GM12872 (cell line): ENCODE data around the gene OR6X1.

ENCODE experiments used
- CTCF ChIP-seq: IDR thresholded peaks from 3 replicates; pipeline ENCODE4 v1.5.1; 2011; ENCODE audit warnings: low read depth, mild to moderate bottlenecking, low read length, moderate library complexity; ENCODE audit not compliant: insufficient read depth

The OR6X1 gene

GRCh38 chr11:123754101-123754568 is at the start of gene OR6X1:
TSS of gene OR6X1 (minus strand) at chr11:123754518. CDS start at chr11:123754518, 0 bp downstream.
- TF ChIP-seq CTCF = no peak

DNA sequence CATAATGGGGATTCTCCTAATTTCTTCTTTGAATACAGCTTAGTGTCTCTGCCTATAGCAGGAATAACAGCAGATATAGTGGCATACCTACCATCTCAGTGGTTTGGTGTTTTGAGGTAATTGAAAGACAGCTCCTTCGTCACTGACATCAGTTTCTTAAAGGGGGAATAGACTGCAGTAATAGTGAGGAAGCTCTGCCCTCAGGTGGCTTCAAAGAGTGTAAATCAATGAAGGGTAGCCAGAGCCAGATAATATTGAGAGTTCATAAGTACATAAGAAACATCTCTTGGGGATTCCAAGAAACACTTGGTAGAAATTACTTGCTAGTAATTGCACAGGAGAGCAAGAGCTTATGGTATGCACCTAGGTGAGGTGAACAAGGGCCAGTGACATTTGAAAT is 47.4 kb upstream of the OR6X1 start:
- no peak for TF ChIP-seq CTCF

DNA sequence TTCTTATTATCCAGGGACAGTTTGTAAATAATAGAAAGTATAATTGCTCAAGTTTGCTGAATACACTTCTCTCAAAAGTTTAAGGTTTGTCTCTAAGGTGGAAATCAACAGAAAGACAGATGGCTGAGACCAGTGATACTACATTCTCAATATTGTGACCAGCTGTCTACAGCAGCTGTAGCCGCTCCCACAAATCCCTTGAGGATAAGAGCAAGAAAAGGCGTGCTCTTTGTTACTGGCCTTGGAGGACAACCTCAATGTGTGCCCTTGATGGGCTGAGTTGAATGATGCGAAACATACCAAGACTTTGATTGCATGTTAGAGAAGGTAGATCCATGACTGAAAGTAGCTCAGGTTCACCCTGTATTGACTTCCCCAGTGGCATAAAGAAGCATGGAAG is 45.7 kb upstream of the OR6X1 start:
- no peak for TF ChIP-seq CTCF

GRCh38 chr11:123799438-123799837 is 45.1 kb upstream of the OR6X1 start:
- TF ChIP-seq CTCF = no peak

- TF ChIP-seq CTCF = no peak
These were observed 44.4 kb upstream of the OR6X1 start for GRCh38 chr11:123798513-123799252.

GRCh38 chr11:123798079-123798478 is 43.8 kb upstream of the OR6X1 start:
- no peak for TF ChIP-seq CTCF

DNA sequence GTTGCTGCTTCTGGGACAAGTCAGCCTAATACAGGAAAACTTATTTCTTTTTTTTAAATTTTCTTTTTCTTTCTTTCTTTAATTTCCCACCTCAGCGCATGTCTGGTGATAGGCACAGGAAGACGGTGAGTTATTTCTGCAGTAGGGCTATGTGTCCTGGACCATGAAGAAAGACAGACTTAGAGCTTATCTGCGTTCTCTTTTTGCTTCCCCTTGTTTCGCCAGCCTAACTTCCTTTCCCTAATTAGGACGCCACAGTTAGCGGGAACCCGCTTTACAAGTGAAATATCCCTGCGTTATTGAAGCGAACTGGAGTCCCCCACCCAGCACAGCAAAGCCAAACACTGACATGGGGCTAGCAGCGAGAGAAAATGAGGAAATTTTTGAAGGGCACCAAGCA is 43.2 kb upstream of the OR6X1 start:
- TF ChIP-seq CTCF = no peak
